ENCODE measurements around the gene MTF2.

Gene MTF2

DNA sequence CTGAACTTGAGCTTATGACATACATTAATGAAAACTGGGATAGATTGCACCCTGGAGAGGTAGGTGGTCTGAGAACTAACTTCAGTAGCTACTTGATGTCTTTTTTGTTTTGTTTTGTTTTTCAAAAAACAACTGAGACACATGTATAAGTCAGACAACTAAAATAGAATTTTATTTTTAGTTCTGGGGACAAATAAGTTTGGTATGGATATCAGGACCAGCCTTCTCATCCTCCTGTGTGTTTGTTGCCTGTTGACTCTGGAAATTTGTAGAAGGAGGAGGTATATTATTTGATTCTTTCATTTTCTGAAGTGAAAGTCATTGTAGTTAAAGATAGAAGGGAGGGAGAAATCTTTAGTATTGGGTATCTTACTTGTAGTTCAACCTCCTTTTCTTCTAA lies 41.5 kb downstream of the MTF2 start:
- H3K4me3 ChIP-seq (ENCODE audit: low read depth, low read length) = no peak overlapping the region
- TF ChIP-seq, protein P1, sequence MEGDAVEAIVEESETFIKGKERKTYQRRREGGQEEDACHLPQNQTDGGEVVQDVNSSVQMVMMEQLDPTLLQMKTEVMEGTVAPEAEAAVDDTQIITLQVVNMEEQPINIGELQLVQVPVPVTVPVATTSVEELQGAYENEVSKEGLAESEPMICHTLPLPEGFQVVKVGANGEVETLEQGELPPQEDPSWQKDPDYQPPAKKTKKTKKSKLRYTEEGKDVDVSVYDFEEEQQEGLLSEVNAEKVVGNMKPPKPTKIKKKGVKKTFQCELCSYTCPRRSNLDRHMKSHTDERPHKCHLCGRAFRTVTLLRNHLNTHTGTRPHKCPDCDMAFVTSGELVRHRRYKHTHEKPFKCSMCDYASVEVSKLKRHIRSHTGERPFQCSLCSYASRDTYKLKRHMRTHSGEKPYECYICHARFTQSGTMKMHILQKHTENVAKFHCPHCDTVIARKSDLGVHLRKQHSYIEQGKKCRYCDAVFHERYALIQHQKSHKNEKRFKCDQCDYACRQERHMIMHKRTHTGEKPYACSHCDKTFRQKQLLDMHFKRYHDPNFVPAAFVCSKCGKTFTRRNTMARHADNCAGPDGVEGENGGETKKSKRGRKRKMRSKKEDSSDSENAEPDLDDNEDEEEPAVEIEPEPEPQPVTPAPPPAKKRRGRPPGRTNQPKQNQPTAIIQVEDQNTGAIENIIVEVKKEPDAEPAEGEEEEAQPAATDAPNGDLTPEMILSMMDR (IDR thresholded peaks at IDR 0.05; ENCODE audit: low read depth, low read length) = no peak

DNA sequence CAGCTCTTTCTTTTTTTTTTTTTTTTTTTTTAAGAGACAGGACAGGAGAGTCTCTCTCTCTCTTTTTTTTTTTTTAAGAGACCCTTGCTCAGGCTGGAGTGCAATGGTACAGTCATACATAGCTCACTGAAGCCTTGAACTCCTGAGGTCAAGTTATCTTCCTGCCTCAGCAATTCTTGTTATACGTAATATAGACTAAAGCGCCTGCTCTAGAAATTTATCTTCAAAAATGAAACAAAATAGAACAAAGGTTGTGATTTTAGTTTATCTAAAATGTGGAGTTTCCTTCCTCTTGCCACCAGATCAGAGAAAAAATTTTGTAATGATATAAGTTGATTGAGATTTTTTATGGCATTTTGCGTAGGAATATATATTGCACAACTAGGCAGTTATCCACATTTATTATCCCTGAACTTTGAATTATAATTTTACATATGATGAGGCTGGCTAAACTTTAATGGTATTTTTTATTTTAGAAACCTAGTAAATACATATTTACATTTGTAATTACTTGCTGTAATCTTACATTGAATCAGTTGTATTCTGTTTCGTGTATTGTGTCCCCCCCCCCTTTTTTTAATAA lies 44.2 kb downstream of the MTF2 start:
- no peak overlapping the region for H3K4me3 ChIP-seq (ENCODE audit: low read depth, low read length)
- TF ChIP-seq, protein P1 (IDR thresholded peaks at IDR 0.05; ENCODE audit: low read depth, low read length) = no peak

DNA sequence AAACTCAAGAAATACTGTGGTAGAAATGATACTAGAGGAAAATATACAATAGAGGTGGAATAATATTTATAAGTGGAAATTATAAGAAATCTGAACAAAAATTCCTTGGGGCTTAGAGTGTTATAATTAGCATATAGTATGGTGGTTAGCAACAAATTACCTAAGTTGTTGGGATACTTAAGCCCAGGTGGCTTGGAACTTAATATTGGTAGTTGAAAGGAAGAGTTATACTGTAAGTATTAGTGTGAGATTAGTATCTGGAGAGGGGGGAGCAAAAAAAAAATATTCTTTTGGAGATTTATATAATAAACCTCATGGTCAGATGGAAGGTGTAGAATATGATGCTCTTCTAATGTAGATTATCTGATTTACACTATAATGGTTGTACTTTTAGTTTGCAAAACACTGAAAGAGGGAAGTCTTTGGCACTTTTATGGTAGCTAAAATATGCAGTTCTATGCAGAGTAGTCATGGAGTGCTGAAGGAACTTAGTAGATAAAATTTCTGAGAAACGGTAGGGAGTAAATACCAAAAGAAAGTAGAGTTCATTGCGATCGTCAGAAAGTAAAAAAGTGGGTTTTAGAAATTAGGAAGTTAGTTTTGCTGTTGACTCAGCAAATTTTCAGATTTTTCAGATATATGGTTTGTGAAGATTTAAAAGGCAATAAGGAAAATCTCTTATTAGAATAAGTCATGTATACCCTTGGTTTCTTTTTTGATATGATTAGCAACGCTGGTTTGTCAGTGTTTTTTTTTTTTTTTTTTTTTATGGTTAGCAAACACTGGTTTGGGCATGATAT lies 45.7 kb downstream of the MTF2 start:
- no peak overlapping the region for H3K4me3 ChIP-seq (ENCODE audit: low read depth, low read length)
- TF ChIP-seq, protein P1 (IDR thresholded peaks at IDR 0.05; ENCODE audit: low read depth, low read length) = no peak

DNA sequence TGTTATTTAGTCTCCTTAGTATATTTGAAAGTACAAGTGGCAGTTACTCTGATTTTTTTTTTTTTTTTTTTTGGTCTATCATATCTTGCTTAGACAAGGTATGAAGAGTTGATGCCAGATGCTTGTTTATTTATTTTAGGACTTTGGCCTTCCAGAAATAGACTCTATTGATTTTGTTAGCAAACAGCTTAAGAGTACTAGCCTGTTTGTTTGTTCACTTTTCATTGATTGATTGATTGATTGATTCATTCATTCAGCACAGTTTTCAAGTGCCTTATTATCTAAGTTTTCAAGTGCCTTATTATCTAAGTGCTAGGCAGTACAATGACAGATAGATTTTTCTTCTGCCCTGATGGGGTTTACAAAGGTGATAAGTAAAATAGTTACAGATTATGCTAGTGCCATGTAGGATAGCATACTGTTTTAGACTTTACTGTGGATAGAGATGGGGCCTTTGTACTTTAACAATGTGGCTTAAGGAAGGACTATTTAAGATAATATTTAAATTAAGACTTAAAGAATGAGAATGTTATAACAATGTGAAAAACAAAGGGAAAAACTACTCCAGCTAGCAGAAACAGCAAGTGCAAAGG lies 50.5 kb downstream of the MTF2 start:
- TF ChIP-seq, protein P1 (IDR thresholded peaks at IDR 0.05; ENCODE audit: low read depth, low read length) = no peak
- no peak overlapping the region for H3K4me3 ChIP-seq (ENCODE audit: low read depth, low read length)

GRCh38 chr1:93132638-93133037 lies 53.6 kb downstream of the MTF2 start:
- no peak overlapping the region for H3K4me3 ChIP-seq (ENCODE audit: low read depth, low read length)
- TF ChIP-seq, protein P1 (IDR thresholded peaks at IDR 0.05; ENCODE audit: low read depth, low read length) = no peak

DNA sequence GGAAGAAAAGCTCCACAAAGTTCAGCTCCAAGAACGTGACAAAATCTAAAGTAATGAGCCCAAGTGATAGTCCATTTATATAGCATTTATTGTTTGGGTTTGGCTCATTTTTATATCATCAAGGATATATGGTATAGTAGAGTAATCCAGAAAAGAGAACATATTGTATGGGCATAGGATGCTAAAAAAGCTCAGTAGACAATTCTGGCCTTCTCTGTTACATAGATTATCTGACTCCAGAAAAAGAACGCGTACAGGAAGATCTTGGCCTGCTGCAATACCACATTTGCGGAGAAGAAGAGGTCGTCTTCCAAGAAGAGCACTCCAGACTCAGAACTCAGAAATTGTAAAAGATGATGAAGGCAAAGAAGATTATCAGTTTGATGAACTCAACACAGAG lies 57.4 kb downstream of the MTF2 start:
- no peak overlapping the region for H3K4me3 ChIP-seq (ENCODE audit: low read depth, low read length)
- TF ChIP-seq, protein P1 (IDR thresholded peaks at IDR 0.05; ENCODE audit: low read depth, low read length) = no peak

All from WI38 (cell line).